K562 (cell line): ENCODE results near the gene GDF7. TPM values are rescaled to one million over a fixed set of nuclear protein-coding genes. Genes with fewer than 3 reads are reported as not detected.

Source experiments
- ATAC-seq: fragments of 200-7000 bp; cut with Tn5 transposase; 3 replicates; pipeline ENCODE4 v1.9.1; 2020; ENCODE audit warnings: moderate library complexity
- BruUV-seq: library from RNA; stranded (reverse); fragments of 400-500 nt; replicated peaks from 2 replicates; lab custom pipeline; 2021; lab: Mats Ljungman, UMichigan
- CTCF ChIA-PET: fragments of 300-600 bp; formaldehyde crosslinking; extraction: SDS; loops from one replicate; lab custom pipeline; 2021; ENCODE audit warnings: low intra/inter-chr PET ratio; lab: Yijun Ruan, JAX
- POLR2A ChIA-PET: fragments of 300-600, 350-650 bp; sonication (Branson Sonifier 250); formaldehyde crosslinking; extraction: SDS; loops from one replicate; lab custom pipeline; 2021; ENCODE audit warnings: antibody characterized with exemption, inconsistent platforms; lab: Yijun Ruan, JAX
- DNase-seq, 4 experiments: peaks; one replicate each; pipeline versions ENCODE4 v3.0.0 to v3.0.0-alpha.2; 2011 to 2018; ENCODE audit warnings: low spot score in 3 of 4, mixed read lengths in 3 of 4; ENCODE audit errors: extremely low read depth in 1 of 4
- FAIRE-seq: peaks from 2 replicates; lab custom pipeline; 2011; peaks lifted over from hg19 to GRCh38; lab: Jason Lieb, UNC
- H2AFZ ChIP-seq: 2 replicates; pipeline ENCODE4 v1.6.0; 2011; ENCODE audit warnings: low read depth, low read length, control low read depth, inconsistent platforms
- H3K27ac ChIP-seq: fragments of 200-600 bp; 3 replicates; pipeline ENCODE4 v1.8.0; 2011; ENCODE audit warnings: low read depth, mild to moderate bottlenecking, control low read depth, inconsistent platforms, low read length, moderate library complexity, mixed read lengths; ENCODE audit errors: extremely low read depth
- H3K27me3 ChIP-seq, 2 experiments: fragments of 300-600 bp in 1 of 2; 2 replicates in 1 of 2; 3 replicates in 1 of 2; pipeline versions ENCODE4 v1.6.0 to v1.8.0; 2011; ENCODE audit warnings: inconsistent platforms in 2 of 2, low read length in 2 of 2, mild to moderate bottlenecking in 1 of 2, mixed read lengths in 1 of 2, moderate library complexity in 1 of 2; ENCODE audit not compliant: control insufficient read depth in 2 of 2, insufficient read depth in 2 of 2
- H3K36me3 ChIP-seq: fragments of 300-600 bp; 3 replicates; pipeline ENCODE4 v1.8.0; 2011; ENCODE audit warnings: mild to moderate bottlenecking, low read length, inconsistent platforms; ENCODE audit not compliant: control insufficient read depth, insufficient read depth
- H3K4me1 ChIP-seq, 2 experiments: fragments of 200-600 bp in 1 of 2; replicated peaks in 1 of 2; 2 replicates in 1 of 2; 3 replicates in 1 of 2; pipeline versions ENCODE4 v1.5.1 to v1.8.0; 2011; ENCODE audit warnings: inconsistent platforms in 2 of 2, low read length in 2 of 2, mild to moderate bottlenecking in 1 of 2, mixed read lengths in 1 of 2, moderate library complexity in 1 of 2; ENCODE audit not compliant: control insufficient read depth in 2 of 2, insufficient read depth in 2 of 2
- H3K4me2 ChIP-seq: 2 replicates; pipeline ENCODE4 v1.6.1; 2011; ENCODE audit warnings: low read length, control low read depth, inconsistent platforms, mixed read lengths; ENCODE audit not compliant: insufficient read depth
- H3K4me3 ChIP-seq: fragments of 200-600 bp; sonication (generic), shearing (Covaris generic); 2 replicates; pipeline ENCODE4 v1.5.1; 2016; ENCODE audit warnings: control low read depth, inconsistent platforms
- H3K79me2 ChIP-seq: fragments of 200-600 bp; 3 replicates; pipeline ENCODE4 v1.8.0; 2011; ENCODE audit warnings: low read length, inconsistent platforms; ENCODE audit not compliant: control insufficient read depth, insufficient read depth
- H3K9ac ChIP-seq, 2 experiments: 2 replicates each; pipeline versions ENCODE4 v1.6.0 to v1.6.1; 2011; ENCODE audit warnings: low read depth in 2 of 2, low read length in 2 of 2, control low read depth in 1 of 2, inconsistent platforms in 1 of 2, mild to moderate bottlenecking in 1 of 2, mixed read lengths in 1 of 2; ENCODE audit not compliant: insufficient read depth in 1 of 2
- H3K9me1 ChIP-seq: one replicate; pipeline ENCODE4 v1.6.0; 2011; ENCODE audit warnings: inconsistent platforms, mild to moderate bottlenecking, low read length, moderate library complexity; ENCODE audit not compliant: control insufficient read depth, insufficient read depth
- H3K9me3 ChIP-seq: replicated peaks from 2 replicates; pipeline ENCODE4 v1.5.1; 2011; ENCODE audit warnings: low read depth, low read length, inconsistent platforms; ENCODE audit not compliant: control insufficient read depth, insufficient read depth
- H4K20me1 ChIP-seq: replicated peaks from 2 replicates; pipeline ENCODE4 v1.6.1; 2011; ENCODE audit warnings: low read length, inconsistent platforms, mixed read lengths; ENCODE audit not compliant: control insufficient read depth, insufficient read depth
- BCL6 ChIP-seq: fragments of 250-450 bp; sonication (Bioruptor Pico); IDR thresholded peaks from 2 replicates; pipeline ENCODE4 v1.4.0; 2020
- MCM2 ChIP-seq: fragments of 450-650 bp; IDR thresholded peaks from 2 replicates; pipeline ENCODE4 v1.6.1; 2017; ENCODE audit warnings: low read depth, mild to moderate bottlenecking
- ZNF76 ChIP-seq: fragments of 250-450 bp; sonication (Bioruptor Pico); IDR thresholded peaks from 2 replicates; pipeline ENCODE4 v1.4.0; 2020; ENCODE audit warnings: mild to moderate bottlenecking, moderate library complexity, borderline replicate concordance
- WGBS: fragments of 100-300 bp; shearing (Covaris generic); methylation state at CpG from one replicate; pipeline ENCODE4 v1.1.6; 2016; ENCODE audit warnings: low coverage, mixed read lengths; ENCODE audit not compliant: insufficient coverage; ENCODE audit errors: missing lambda C conversion rate; 5-methylcytosine and 5-hydroxymethylcytosine counted together
- in situ Hi-C: fragments of 300-500 bp; cut with MboI; formaldehyde crosslinking; loops from 4 replicates; pipeline ENCODE4 v1.15.0; 2018; ENCODE audit warnings: inconsistent platforms, mixed read lengths
- intact Hi-C: fragments of 100-400 bp; cut with micrococcal nuclease; formaldehyde crosslinking; loops from 2 replicates; pipeline ENCODE4 v1.14.2; 2022
- polyA plus RNA-seq, 8 experiments: library from polyadenylated mRNA; depleted of rRNA in 4 of 8; stranded (reverse) in 5 of 8; unstranded in 3 of 8; fragments of >200 nt; fragmentation: Nextera tagmentation in 2 of 8; fragmentation: Illumina TruSeq in 1 of 8; extraction: Ambion mirVana in 2 of 8; extraction: Trizol in 1 of 8; gene quantifications; 2 replicates each; pipeline versions ENCODE4 v1.2.1 to v1.2.3, GENCODE V29; 2011 to 2014; ENCODE audit warnings: inconsistent platforms in 1 of 8, missing spikeins in 1 of 8
- total RNA-seq, 7 experiments: library from RNA; depleted of rRNA in 6 of 7; stranded (reverse); fragments of >200 nt in 6 of 7; fragmentation: Illumina TruSeq in 2 of 7; extraction: Trizol in 2 of 7; gene quantifications; 2 replicates each; pipeline versions ENCODE4 v1.2.1 to v1.2.3, GENCODE V29; 2011 to 2021; ENCODE audit warnings: low replicate concordance in 1 of 7
- TF ChIP-seq, protein P1 (sequence below): fragments of 450-650 bp; formaldehyde crosslinking; IDR thresholded peaks from 2 replicates; pipeline ENCODE4 v1.4.0; 2022; ENCODE audit warnings: missing genetic modification characterization
- TF ChIP-seq, protein P2 (sequence below): sonication (generic); formaldehyde crosslinking; IDR thresholded peaks from 2 replicates; pipeline ENCODE4 v1.8.0; 2022; ENCODE audit warnings: missing genetic modification reagents, mild to moderate bottlenecking, moderate library complexity, borderline replicate concordance

Gene GDF7
- total and polyA plus RNA-seq, 9 of the 15 experiments (the other 6 are each of a cell fraction or from before 2014, with no cell fraction given), result 0.01 TPM; not detected in 7

DNA sequence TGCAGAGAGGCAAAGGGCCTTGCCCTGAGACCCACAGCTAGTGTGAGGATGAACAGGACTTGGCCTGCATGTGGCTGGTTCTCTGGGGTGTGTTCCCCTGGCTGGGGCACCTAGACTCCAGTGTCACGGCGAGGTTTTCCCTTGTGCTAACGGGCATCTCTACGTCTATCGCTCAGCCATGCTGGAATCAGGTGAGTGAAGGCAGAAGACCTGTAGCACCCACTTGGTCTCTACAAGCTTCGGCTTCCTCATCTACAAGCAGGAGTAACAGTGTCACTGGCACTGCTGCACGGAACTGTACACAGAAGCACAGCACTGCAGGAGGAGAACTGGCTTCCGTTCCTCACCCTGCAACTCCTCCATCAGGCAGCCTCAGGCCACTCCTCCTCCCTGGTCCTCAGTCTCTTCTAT lies 46.7 kb upstream of the GDF7 start:
- FAIRE-seq, result no peak
- Histone ChIP-seq H3K9me1 (no peaks in the 10 kb centered on the region), H3K9ac (peak overlapping the region in 1 of 2 experiments; percentile 35; a peak in 1 of 4 replicates), H4K20me1 (no peaks in the 10 kb centered on the region), H3K4me3 (no peak overlapping the region), H3K79me2 (no peaks in the 10 kb centered on the region), H3K27ac (no peak overlapping the region), H2AFZ (no peak overlapping the region), H3K36me3 (no peaks in the 10 kb centered on the region), H3K4me2 (no peak overlapping the region), H3K4me1 (peaks cover 19 to 31% of the 10 kb centered on the region in 2 experiments), H3K9me3 (no peaks in the 10 kb centered on the region)
- BruUV-seq, result no TSS peak
- no peak for ATAC-seq
- 86% methylated on average over 8 of the region's 8 CpGs for WGBS
- intact Hi-C loops, result no loop called here
- CTCF ChIA-PET, result no interaction called here
- DNase-seq, result no peak
- in situ Hi-C loops, result no loop called here
- POLR2A ChIA-PET, result interaction anchor here (0.6 to 0.7 kb wide), 2 partner anchors 130 to 239 kb away, joined by 3 read pairs; no protein-coding TSS in a partner anchor
- TF ChIP-seq, protein P1, sequence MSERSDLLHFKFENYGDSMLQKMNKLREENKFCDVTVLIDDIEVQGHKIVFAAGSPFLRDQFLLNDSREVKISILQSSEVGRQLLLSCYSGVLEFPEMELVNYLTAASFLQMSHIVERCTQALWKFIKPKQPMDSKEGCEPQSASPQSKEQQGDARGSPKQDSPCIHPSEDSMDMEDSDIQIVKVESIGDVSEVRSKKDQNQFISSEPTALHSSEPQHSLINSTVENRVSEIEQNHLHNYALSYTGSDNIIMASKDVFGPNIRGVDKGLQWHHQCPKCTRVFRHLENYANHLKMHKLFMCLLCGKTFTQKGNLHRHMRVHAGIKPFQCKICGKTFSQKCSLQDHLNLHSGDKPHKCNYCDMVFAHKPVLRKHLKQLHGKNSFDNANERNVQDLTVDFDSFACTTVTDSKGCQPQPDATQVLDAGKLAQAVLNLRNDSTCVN (CRISPR knock-in tag), result no peak
- no peak for TF ChIP-seq ZNF76
- TF ChIP-seq, protein P2, sequence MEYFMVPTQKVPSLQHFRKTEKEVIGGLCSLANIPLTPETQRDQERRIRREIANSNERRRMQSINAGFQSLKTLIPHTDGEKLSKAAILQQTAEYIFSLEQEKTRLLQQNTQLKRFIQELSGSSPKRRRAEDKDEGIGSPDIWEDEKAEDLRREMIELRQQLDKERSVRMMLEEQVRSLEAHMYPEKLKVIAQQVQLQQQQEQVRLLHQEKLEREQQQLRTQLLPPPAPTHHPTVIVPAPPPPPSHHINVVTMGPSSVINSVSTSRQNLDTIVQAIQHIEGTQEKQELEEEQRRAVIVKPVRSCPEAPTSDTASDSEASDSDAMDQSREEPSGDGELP, result no peak
- no peak for TF ChIP-seq BCL6 (CRISPR knock-in tag)
- TF ChIP-seq MCM2, result no peak
- TF ChIP-seq, all 486 proteins: peak for 0
- H3K27me3 ChIP-seq, result no peaks in the 10 kb centered on the region
